HG03354 (cell line): ENCODE results near the gene CEP112.

Source experiments
- ATAC-seq: cut with Tn5 transposase; IDR thresholded peaks from one replicate; pipeline ENCODE4 v1.9.1; 2021; ENCODE audit warnings: mild to moderate bottlenecking; ENCODE audit not compliant: unreplicated experiment, poor library complexity, severe bottlenecking

The CEP112 gene

GRCh38 chr17:65729207-65729606, 462.7 kb downstream of the CEP112 start:
- no peak for ATAC-seq

- ATAC-seq: no peak
These were observed 464.1 kb downstream of the CEP112 start for GRCh38 chr17:65727832-65728231.

- ATAC-seq: no peak
These were observed 464.7 kb downstream of the CEP112 start for GRCh38 chr17:65727246-65727645.

- ATAC-seq: no peak
These were observed 468.3 kb downstream of the CEP112 start for GRCh38 chr17:65723431-65724151.

- ATAC-seq: no peak
These were observed 473.3 kb downstream of the CEP112 start for GRCh38 chr17:65718601-65719000.

- no peak for ATAC-seq
These were observed 479.3 kb downstream of the CEP112 start for GRCh38 chr17:65712383-65713267.

- no peak for ATAC-seq
These were observed 480.2 kb downstream of the CEP112 start for GRCh38 chr17:65711671-65712276.

- no peak for ATAC-seq
These were observed 484.2 kb downstream of the CEP112 start for GRCh38 chr17:65707780-65708179.

- no peak for ATAC-seq
These were observed 487.2 kb downstream of the CEP112 start for GRCh38 chr17:65704731-65705130.

- ATAC-seq: no peak
These were observed 488.0 kb downstream of the CEP112 start for GRCh38 chr17:65703891-65704290.

GRCh38 chr17:65699459-65699858, 492.5 kb downstream of the CEP112 start:
- ATAC-seq: no peak

- ATAC-seq: no peak
These were observed 493.4 kb downstream of the CEP112 start for GRCh38 chr17:65698381-65699061.

- no peak for ATAC-seq
These were observed 494.3 kb downstream of the CEP112 start for GRCh38 chr17:65697661-65698060.

GRCh38 chr17:65696739-65697394, 495.1 kb downstream of the CEP112 start:
- ATAC-seq: no peak

- ATAC-seq: no peak
These were observed 497.3 kb downstream of the CEP112 start for GRCh38 chr17:65694601-65695000.

- no peak for ATAC-seq
These were observed 501.2 kb downstream of the CEP112 start for GRCh38 chr17:65690626-65691310.

GRCh38 chr17:65688307-65688706, 503.6 kb downstream of the CEP112 start:
- no peak for ATAC-seq

GRCh38 chr17:65685110-65685509, 506.8 kb downstream of the CEP112 start:
- no peak for ATAC-seq

GRCh38 chr17:65684631-65685030, 507.3 kb downstream of the CEP112 start:
- ATAC-seq: no peak
